ENCODE data around the gene TPRG1.

The TPRG1 gene

GRCh38 chr3:189171707-189172106 is at the start of gene TPRG1:
TSS of gene TPRG1 (plus strand) at chr3:189171971. CDS start at chr3:189207385, 35,414 bp downstream.
- no peak within 1 kb of the TSS for H3K27ac ChIP-seq
- no peak for DNase-seq (ENCODE audit: low read depth, low spot score)

- H3K27ac ChIP-seq: no peak overlapping the region
- no peak for DNase-seq (ENCODE audit: low read depth, low spot score)
These were observed 49.7 kb upstream of the TPRG1 start for GRCh38 chr3:189122110-189122509.

GRCh38 chr3:189122526-189123205 is 49.1 kb upstream of the TPRG1 start:
- H3K27ac ChIP-seq: no peak overlapping the region
- DNase-seq (ENCODE audit: low read depth, low spot score): no peak

- no peak overlapping the region for H3K27ac ChIP-seq
- DNase-seq (ENCODE audit: low read depth, low spot score): no peak
These were observed 48.0 kb upstream of the TPRG1 start for GRCh38 chr3:189123595-189124387.

- H3K27ac ChIP-seq: no peak overlapping the region
- peak; percentile 71 for DNase-seq (ENCODE audit: low read depth, low spot score)
These were observed 39.5 kb upstream of the TPRG1 start for GRCh38 chr3:189132231-189132671.

GRCh38 chr3:189132839-189133238 is 38.9 kb upstream of the TPRG1 start:
- DNase-seq (ENCODE audit: low read depth, low spot score): no peak
- H3K27ac ChIP-seq: no peak overlapping the region

GRCh38 chr3:189133768-189134167 is 38.0 kb upstream of the TPRG1 start:
- no peak overlapping the region for H3K27ac ChIP-seq
- DNase-seq (ENCODE audit: low read depth, low spot score): no peak

GRCh38 chr3:189137416-189137815 is 34.4 kb upstream of the TPRG1 start:
- no peak for DNase-seq (ENCODE audit: low read depth, low spot score)
- H3K27ac ChIP-seq: no peak overlapping the region

GRCh38 chr3:189138901-189139610 is 32.7 kb upstream of the TPRG1 start:
- DNase-seq (ENCODE audit: low read depth, low spot score): no peak
- no peak overlapping the region for H3K27ac ChIP-seq

- no peak for DNase-seq (ENCODE audit: low read depth, low spot score)
- no peak overlapping the region for H3K27ac ChIP-seq
These were observed 32.2 kb upstream of the TPRG1 start for GRCh38 chr3:189139611-189139940.

GRCh38 chr3:189142527-189142926 is 29.2 kb upstream of the TPRG1 start:
- DNase-seq (ENCODE audit: low read depth, low spot score): peak; percentile 18
- no peak overlapping the region for H3K27ac ChIP-seq

GRCh38 chr3:189143321-189143720 is 28.4 kb upstream of the TPRG1 start:
- DNase-seq (ENCODE audit: low read depth, low spot score): no peak
- H3K27ac ChIP-seq: no peak overlapping the region

- H3K27ac ChIP-seq: no peak overlapping the region
- no peak for DNase-seq (ENCODE audit: low read depth, low spot score)
These were observed 28.0 kb upstream of the TPRG1 start for GRCh38 chr3:189143771-189144170.

GRCh38 chr3:189144645-189145044 is 27.1 kb upstream of the TPRG1 start:
- DNase-seq (ENCODE audit: low read depth, low spot score): peak; percentile 68
- no peak overlapping the region for H3K27ac ChIP-seq

- H3K27ac ChIP-seq: no peak overlapping the region
These were observed 24.9 kb upstream of the TPRG1 start for GRCh38 chr3:189146848-189147247.

GRCh38 chr3:189148081-189148507 is 23.7 kb upstream of the TPRG1 start:
- DNase-seq (ENCODE audit: low read depth, low spot score): no peak

More at GRCh38 chr3:189146848-189147247, 24.9 kb upstream of the TPRG1 start:
- DNase-seq (ENCODE audit: low read depth, low spot score): no peak

GRCh38 chr3:189149203-189149602 is 22.6 kb upstream of the TPRG1 start:
- DNase-seq (ENCODE audit: low read depth, low spot score): no peak
- no peak overlapping the region for H3K27ac ChIP-seq

More at GRCh38 chr3:189148081-189148507, 23.7 kb upstream of the TPRG1 start:
- no peak overlapping the region for H3K27ac ChIP-seq

- H3K27ac ChIP-seq: no peak overlapping the region
These were observed 14.4 kb upstream of the TPRG1 start for GRCh38 chr3:189157232-189158007.

GRCh38 chr3:189158034-189158433 is 13.7 kb upstream of the TPRG1 start:
- DNase-seq (ENCODE audit: low read depth, low spot score): no peak
- no peak overlapping the region for H3K27ac ChIP-seq

More at GRCh38 chr3:189157232-189158007, 14.4 kb upstream of the TPRG1 start:
- DNase-seq (ENCODE audit: low read depth, low spot score): peak; percentile 33

Measured in epithelial cell of prostate (primary cell).